HEK293 (cell line): ENCODE data around the gene RPS10.

Experiments
- GFI1B ChIP-seq: fragments of 450-650 bp; formaldehyde crosslinking; IDR thresholded peaks from 2 replicates; pipeline ENCODE4 v1.5.1; 2016; ENCODE audit warnings: missing biosample characterization, missing genetic modification characterization
- GLIS2 ChIP-seq: fragments of 450-650 bp; formaldehyde crosslinking; IDR thresholded peaks from 2 replicates; pipeline ENCODE4 v1.5.1; 2016; ENCODE audit warnings: missing biosample characterization, missing genetic modification characterization
- IKZF3 ChIP-seq: fragments of 450-650 bp; IDR thresholded peaks from 2 replicates; pipeline ENCODE4 v1.5.0; 2018; ENCODE audit warnings: missing biosample characterization, mild to moderate bottlenecking, missing genetic modification characterization, moderate library complexity
- KLF8 ChIP-seq: fragments of 450-650 bp; formaldehyde crosslinking; IDR thresholded peaks from 2 replicates; pipeline ENCODE4 v1.5.1; 2016; ENCODE audit warnings: missing biosample characterization, missing genetic modification characterization
- MYNN ChIP-seq: fragments of 450-650 bp; formaldehyde crosslinking; IDR thresholded peaks from 2 replicates; pipeline ENCODE4 v1.5.1; 2016; ENCODE audit warnings: missing biosample characterization, missing genetic modification characterization, borderline replicate concordance
- REPIN1 ChIP-seq: fragments of 450-650 bp; formaldehyde crosslinking; IDR thresholded peaks from 2 replicates; pipeline ENCODE4 v1.5.1; 2017; ENCODE audit warnings: missing biosample characterization, missing genetic modification characterization, low read depth
- SETDB1 ChIP-seq: IDR thresholded peaks from one replicate; pipeline ENCODE4 v1.6.1; 2017; ENCODE audit warnings: mild to moderate bottlenecking, low read length, moderate library complexity, mixed read lengths; ENCODE audit not compliant: insufficient read length
- SP7 ChIP-seq: fragments of 450-650 bp; formaldehyde crosslinking; IDR thresholded peaks from 2 replicates; pipeline ENCODE4 v1.5.1; 2016; ENCODE audit warnings: missing biosample characterization, missing genetic modification characterization
- WT1 ChIP-seq: fragments of 450-650 bp; formaldehyde crosslinking; IDR thresholded peaks from 2 replicates; pipeline ENCODE4 v1.5.1; 2016; ENCODE audit warnings: missing biosample characterization, missing genetic modification characterization
- ZBTB17 ChIP-seq: fragments of 450-650 bp; formaldehyde crosslinking; IDR thresholded peaks from 2 replicates; pipeline ENCODE4 v1.5.1; 2016; ENCODE audit warnings: missing biosample characterization, missing genetic modification characterization
- ZEB2 ChIP-seq: fragments of 450-650 bp; formaldehyde crosslinking; IDR thresholded peaks from 2 replicates; pipeline ENCODE4 v1.5.1; 2016; ENCODE audit warnings: missing biosample characterization, missing genetic modification characterization
- ZFP37 ChIP-seq: fragments of 450-650 bp; formaldehyde crosslinking; IDR thresholded peaks from 2 replicates; pipeline ENCODE4 v1.5.1; 2016; ENCODE audit warnings: missing biosample characterization, missing genetic modification characterization
- ZFP41 ChIP-seq: fragments of 450-650 bp; formaldehyde crosslinking; IDR thresholded peaks from 2 replicates; pipeline ENCODE4 v1.5.1; 2016; ENCODE audit warnings: missing biosample characterization, missing genetic modification characterization, borderline replicate concordance
- ZNF10 ChIP-seq: fragments of 450-650 bp; formaldehyde crosslinking; IDR thresholded peaks from 2 replicates; pipeline ENCODE4 v1.5.1; 2017; ENCODE audit warnings: missing biosample characterization, missing genetic modification characterization
- ZNF132 ChIP-seq: fragments of 450-650 bp; formaldehyde crosslinking; IDR thresholded peaks from 2 replicates; pipeline ENCODE4 v1.5.1; 2017; ENCODE audit warnings: missing biosample characterization, missing genetic modification characterization, borderline replicate concordance
- ZNF157 ChIP-seq: fragments of 450-650 bp; formaldehyde crosslinking; IDR thresholded peaks from 2 replicates; pipeline ENCODE4 v1.5.1; 2016; ENCODE audit warnings: missing biosample characterization, missing genetic modification characterization
- ZNF19 ChIP-seq: fragments of 450-650 bp; formaldehyde crosslinking; IDR thresholded peaks from 2 replicates; pipeline ENCODE4; 2016; ENCODE audit warnings: missing biosample characterization, missing genetic modification characterization, low read depth
- ZNF214 ChIP-seq: fragments of 450-650 bp; formaldehyde crosslinking; IDR thresholded peaks from 2 replicates; pipeline ENCODE4 v1.5.1; 2017; ENCODE audit warnings: missing biosample characterization, mild to moderate bottlenecking, missing genetic modification characterization, borderline replicate concordance
- ZNF24 ChIP-seq: fragments of 450-650 bp; formaldehyde crosslinking; IDR thresholded peaks from 2 replicates; pipeline ENCODE4 v1.5.1; 2016; ENCODE audit warnings: missing biosample characterization, missing genetic modification characterization
- ZNF324 ChIP-seq: fragments of 450-650 bp; formaldehyde crosslinking; IDR thresholded peaks from 2 replicates; pipeline ENCODE4 v1.5.1; 2016; ENCODE audit warnings: missing biosample characterization, missing genetic modification characterization
- ZNF350 ChIP-seq: fragments of 450-650 bp; formaldehyde crosslinking; IDR thresholded peaks from 2 replicates; pipeline ENCODE4 v1.5.0; 2017; ENCODE audit warnings: missing biosample characterization, mild to moderate bottlenecking, missing genetic modification characterization
- ZNF416 ChIP-seq: fragments of 450-650 bp; formaldehyde crosslinking; IDR thresholded peaks from 2 replicates; pipeline ENCODE4 v1.5.1; 2016; ENCODE audit warnings: missing biosample characterization, missing genetic modification characterization
- ZNF558 ChIP-seq: fragments of 450-650 bp; formaldehyde crosslinking; IDR thresholded peaks from 2 replicates; pipeline ENCODE4 v1.5.1; 2016; ENCODE audit warnings: missing biosample characterization, missing genetic modification characterization
- ZNF600 ChIP-seq: fragments of 450-650 bp; formaldehyde crosslinking; IDR thresholded peaks from 2 replicates; pipeline ENCODE4 v1.5.1; 2016; ENCODE audit warnings: missing biosample characterization, missing genetic modification characterization
- ZNF621 ChIP-seq: fragments of 450-650 bp; formaldehyde crosslinking; IDR thresholded peaks from 2 replicates; pipeline ENCODE4 v1.5.1; 2017; ENCODE audit warnings: missing biosample characterization, missing genetic modification characterization
- ZNF623 ChIP-seq: fragments of 450-650 bp; formaldehyde crosslinking; IDR thresholded peaks from 2 replicates; pipeline ENCODE4 v1.5.1; 2016; ENCODE audit warnings: missing biosample characterization, missing genetic modification characterization
- ZNF707 ChIP-seq: fragments of 450-650 bp; formaldehyde crosslinking; IDR thresholded peaks from 2 replicates; pipeline ENCODE4 v1.5.1; 2016; ENCODE audit warnings: missing biosample characterization, missing genetic modification characterization
- ZNF785 ChIP-seq: fragments of 450-650 bp; formaldehyde crosslinking; IDR thresholded peaks from 2 replicates; pipeline ENCODE4 v1.5.1; 2016; ENCODE audit warnings: missing biosample characterization, missing genetic modification characterization
- ZNF837 ChIP-seq: fragments of 450-650 bp; formaldehyde crosslinking; IDR thresholded peaks from 2 replicates; pipeline ENCODE4 v1.5.1; 2016; ENCODE audit warnings: missing biosample characterization, missing genetic modification characterization
- ZSCAN30 ChIP-seq: fragments of 450-650 bp; IDR thresholded peaks from 2 replicates; pipeline ENCODE4 v1.5.1; 2018; ENCODE audit warnings: missing biosample characterization, mild to moderate bottlenecking, missing genetic modification characterization, moderate library complexity
- TF ChIP-seq, protein P1 (sequence below): fragments of 450-650 bp; formaldehyde crosslinking; IDR thresholded peaks from 2 replicates; pipeline ENCODE4 v1.5.1; 2016; ENCODE audit warnings: missing biosample characterization, missing genetic modification characterization
- TF ChIP-seq, protein P2 (sequence below): fragments of 450-650 bp; formaldehyde crosslinking; IDR thresholded peaks from 2 replicates; pipeline ENCODE4 v1.5.1; 2016; ENCODE audit warnings: missing biosample characterization, missing genetic modification characterization
- TF ChIP-seq, protein P3 (sequence below): fragments of 450-650 bp; formaldehyde crosslinking; IDR thresholded peaks from 2 replicates; pipeline ENCODE4 v1.5.1; 2016; ENCODE audit warnings: missing biosample characterization, missing genetic modification characterization
- TF ChIP-seq, protein P4 (sequence below): fragments of 450-650 bp; formaldehyde crosslinking; IDR thresholded peaks from 2 replicates; pipeline ENCODE4 v1.5.1; 2017; ENCODE audit warnings: missing biosample characterization, missing genetic modification characterization

The RPS10 gene

DNA sequence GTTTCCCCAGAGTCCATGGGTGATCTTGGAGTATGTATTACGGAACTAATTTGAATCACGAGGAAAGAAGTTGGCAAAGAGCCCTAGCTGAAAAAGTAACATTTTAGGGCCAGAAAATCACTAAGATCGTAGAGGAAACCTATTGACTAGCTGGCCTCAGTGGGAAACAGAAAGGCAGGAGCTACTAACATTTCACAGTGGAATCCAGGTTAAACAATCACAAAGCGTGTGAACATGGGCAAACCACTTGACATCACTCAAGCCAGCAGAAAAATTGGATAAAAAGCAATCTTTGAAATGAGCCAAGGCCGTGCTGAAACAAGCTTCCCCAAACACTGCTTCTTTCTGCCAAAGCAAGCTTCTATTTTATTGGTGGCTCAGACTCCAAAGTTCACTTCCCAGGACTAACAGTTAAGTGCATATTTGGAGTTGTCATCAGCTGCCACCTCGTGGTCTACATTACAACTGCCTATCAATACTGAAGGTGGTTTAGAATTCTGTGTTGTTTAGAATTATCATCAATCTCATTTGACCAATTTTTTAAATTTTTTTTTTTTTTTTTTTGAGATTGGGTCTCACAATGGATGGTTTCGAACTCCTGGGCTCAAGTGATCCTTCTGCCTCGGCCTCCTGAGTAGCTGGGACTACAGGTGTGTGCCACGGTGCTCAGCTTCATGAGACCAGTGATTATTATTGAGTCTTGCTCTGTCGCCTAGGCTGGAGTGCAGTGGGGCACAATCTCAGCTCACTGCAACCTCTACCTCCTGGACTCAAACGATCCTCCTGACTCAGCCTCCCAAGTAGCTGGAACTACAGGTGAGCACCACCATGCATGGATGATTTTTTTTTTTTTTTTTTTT, 10.6 kb downstream of the RPS10 start (continued):
- TF ChIP-seq, protein P1, sequence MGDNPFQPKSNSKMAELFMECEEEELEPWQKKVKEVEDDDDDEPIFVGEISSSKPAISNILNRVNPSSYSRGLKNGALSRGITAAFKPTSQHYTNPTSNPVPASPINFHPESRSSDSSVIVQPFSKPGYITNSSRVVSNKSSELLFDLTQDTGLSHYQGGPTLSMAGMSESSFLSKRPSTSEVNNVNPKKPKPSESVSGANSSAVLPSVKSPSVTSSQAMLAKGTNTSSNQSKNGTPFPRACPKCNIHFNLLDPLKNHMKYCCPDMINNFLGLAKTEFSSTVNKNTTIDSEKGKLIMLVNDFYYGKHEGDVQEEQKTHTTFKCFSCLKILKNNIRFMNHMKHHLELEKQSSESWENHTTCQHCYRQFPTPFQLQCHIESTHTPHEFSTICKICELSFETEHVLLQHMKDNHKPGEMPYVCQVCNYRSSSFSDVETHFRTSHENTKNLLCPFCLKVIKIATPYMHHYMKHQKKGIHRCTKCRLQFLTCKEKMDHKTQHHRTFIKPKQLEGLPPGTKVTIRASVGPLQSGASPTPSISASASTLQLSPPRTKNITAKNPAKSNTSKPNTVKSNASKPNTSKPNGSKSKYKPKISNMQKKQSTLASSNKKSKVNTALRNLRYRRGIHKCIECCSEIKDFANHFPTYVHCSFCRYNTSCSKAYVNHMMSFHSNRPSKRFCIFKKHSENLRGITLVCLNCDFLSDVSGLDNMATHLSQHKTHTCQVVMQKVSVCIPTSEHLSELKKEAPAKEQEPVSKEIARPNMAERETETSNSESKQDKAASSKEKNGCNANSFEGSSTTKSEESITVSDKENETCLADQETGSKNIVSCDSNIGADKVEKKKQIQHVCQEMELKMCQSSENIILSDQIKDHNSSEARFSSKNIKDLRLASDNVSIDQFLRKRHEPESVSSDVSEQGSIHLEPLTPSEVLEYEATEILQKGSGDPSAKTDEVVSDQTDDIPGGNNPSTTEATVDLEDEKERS (tag by site-specific recombination): peak; percentile 93; the same call in 1 of the 2 replicates
- TF ChIP-seq ZNF214 (tag by site-specific recombination): no peak
- no peak for TF ChIP-seq ZNF707 (tag by site-specific recombination)
- TF ChIP-seq, protein P2, sequence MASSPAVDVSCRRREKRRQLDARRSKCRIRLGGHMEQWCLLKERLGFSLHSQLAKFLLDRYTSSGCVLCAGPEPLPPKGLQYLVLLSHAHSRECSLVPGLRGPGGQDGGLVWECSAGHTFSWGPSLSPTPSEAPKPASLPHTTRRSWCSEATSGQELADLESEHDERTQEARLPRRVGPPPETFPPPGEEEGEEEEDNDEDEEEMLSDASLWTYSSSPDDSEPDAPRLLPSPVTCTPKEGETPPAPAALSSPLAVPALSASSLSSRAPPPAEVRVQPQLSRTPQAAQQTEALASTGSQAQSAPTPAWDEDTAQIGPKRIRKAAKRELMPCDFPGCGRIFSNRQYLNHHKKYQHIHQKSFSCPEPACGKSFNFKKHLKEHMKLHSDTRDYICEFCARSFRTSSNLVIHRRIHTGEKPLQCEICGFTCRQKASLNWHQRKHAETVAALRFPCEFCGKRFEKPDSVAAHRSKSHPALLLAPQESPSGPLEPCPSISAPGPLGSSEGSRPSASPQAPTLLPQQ (tag by site-specific recombination): no peak
- TF ChIP-seq ZNF132 (tag by site-specific recombination): no peak
- no peak for TF ChIP-seq ZSCAN30 (tag by site-specific recombination)
- no peak for TF ChIP-seq ZFP37 (tag by site-specific recombination)
- TF ChIP-seq ZNF350: no peak
- TF ChIP-seq ZNF19 (tag by site-specific recombination): no peak
- no peak for TF ChIP-seq ZNF416 (tag by site-specific recombination)
- TF ChIP-seq SETDB1: no peak
- no peak for TF ChIP-seq KLF8
- 0 out of 2 replicates have a peak, but pooled peaks have one; percentile 18 for TF ChIP-seq ZNF558
- no peak for TF ChIP-seq ZNF600 (tag by site-specific recombination)
- TF ChIP-seq ZNF157 (tag by site-specific recombination): no peak
- TF ChIP-seq MYNN: no peak
- 0 out of 2 replicates have a peak, but pooled peaks have one; percentile 5 for TF ChIP-seq SP7 (tag by site-specific recombination)
- no peak for TF ChIP-seq ZNF10 (tag by site-specific recombination)
- no peak for TF ChIP-seq ZNF621 (tag by site-specific recombination)
- peak; percentile 60; the same call in 1 of the 2 replicates for TF ChIP-seq GFI1B (tag by site-specific recombination)
- no peak for TF ChIP-seq ZNF837 (tag by site-specific recombination)
- TF ChIP-seq ZEB2 (tag by site-specific recombination): peak; percentile 57; the same call in 1 of the 2 replicates
- 0 out of 2 replicates have a peak, but pooled peaks have one; percentile 23 for TF ChIP-seq IKZF3 (tag by site-specific recombination)
- TF ChIP-seq ZNF785 (tag by site-specific recombination): no peak
- TF ChIP-seq, protein P3, sequence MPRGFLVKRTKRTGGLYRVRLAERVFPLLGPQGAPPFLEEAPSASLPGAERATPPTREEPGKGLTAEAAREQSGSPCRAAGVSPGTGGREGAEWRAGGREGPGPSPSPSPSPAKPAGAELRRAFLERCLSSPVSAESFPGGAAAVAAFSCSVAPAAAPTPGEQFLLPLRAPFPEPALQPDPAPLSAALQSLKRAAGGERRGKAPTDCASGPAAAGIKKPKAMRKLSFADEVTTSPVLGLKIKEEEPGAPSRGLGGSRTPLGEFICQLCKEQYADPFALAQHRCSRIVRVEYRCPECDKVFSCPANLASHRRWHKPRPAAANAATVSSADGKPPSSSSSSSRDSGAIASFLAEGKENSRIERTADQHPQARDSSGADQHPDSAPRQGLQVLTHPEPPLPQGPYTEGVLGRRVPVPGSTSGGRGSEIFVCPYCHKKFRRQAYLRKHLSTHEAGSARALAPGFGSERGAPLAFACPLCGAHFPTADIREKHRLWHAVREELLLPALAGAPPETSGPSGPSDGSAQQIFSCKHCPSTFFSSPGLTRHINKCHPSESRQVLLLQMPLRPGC: no peak
- TF ChIP-seq ZNF324 (tag by site-specific recombination): peak; percentile 50; the same call in 1 of the 2 replicates
- 0 out of 2 replicates have a peak, but pooled peaks have one; percentile 34 for TF ChIP-seq GLIS2 (tag by site-specific recombination)
- TF ChIP-seq, protein P4, sequence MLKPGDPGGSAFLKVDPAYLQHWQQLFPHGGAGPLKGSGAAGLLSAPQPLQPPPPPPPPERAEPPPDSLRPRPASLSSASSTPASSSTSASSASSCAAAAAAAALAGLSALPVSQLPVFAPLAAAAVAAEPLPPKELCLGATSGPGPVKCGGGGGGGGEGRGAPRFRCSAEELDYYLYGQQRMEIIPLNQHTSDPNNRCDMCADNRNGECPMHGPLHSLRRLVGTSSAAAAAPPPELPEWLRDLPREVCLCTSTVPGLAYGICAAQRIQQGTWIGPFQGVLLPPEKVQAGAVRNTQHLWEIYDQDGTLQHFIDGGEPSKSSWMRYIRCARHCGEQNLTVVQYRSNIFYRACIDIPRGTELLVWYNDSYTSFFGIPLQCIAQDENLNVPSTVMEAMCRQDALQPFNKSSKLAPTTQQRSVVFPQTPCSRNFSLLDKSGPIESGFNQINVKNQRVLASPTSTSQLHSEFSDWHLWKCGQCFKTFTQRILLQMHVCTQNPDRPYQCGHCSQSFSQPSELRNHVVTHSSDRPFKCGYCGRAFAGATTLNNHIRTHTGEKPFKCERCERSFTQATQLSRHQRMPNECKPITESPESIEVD (tag by site-specific recombination): 0 out of 2 replicates have a peak, but pooled peaks have one; percentile 6
- TF ChIP-seq ZBTB17 (tag by site-specific recombination): peak; percentile 70; the same call in 1 of the 2 replicates
- no peak; the same call in 1 of the 2 replicates for TF ChIP-seq ZNF24 (tag by site-specific recombination)
- no peak for TF ChIP-seq ZFP41 (tag by site-specific recombination)
- no peak for TF ChIP-seq ZNF623
- TF ChIP-seq WT1 (tag by site-specific recombination): no peak
- peak; percentile 84; the same call in 1 of the 2 replicates for TF ChIP-seq REPIN1
